GM18517 (cell line): ENCODE measurements around the gene SETD5.
A peak's percentile ranks its signal among the peaks of the same experiment; 100 is the strongest.

ENCODE experiments used
- ATAC-seq: cut with Tn5 transposase; IDR thresholded peaks from one replicate; pipeline ENCODE4 v1.9.1; 2021; ENCODE audit warnings: mild to moderate bottlenecking, moderate library complexity; ENCODE audit not compliant: unreplicated experiment

Gene SETD5

GRCh38 chr3:9388562-9389272 lies 8.7 kb upstream of the SETD5 start:
- ATAC-seq = no peak

- ATAC-seq = no peak
Measured at GRCh38 chr3:9390265-9390888, 7.0 kb upstream of the SETD5 start.

DNA sequence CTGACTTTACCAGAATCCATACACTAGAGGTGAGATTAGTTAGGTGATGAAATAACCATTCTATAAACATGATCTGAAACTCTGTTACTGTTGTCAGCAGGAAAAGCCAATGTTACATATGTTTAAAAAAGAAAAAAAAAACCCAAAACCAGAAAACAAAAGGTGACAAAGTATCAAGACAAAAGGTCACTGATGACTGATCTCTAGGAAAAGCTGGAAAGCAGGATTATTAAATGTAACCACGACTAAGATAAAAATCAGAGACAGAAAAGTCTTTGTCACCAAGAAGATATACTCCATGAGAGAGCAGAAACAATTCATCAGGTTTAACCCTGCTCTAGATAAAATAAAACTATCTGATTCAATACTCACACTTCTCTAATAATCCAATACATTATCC lies 5.4 kb upstream of the SETD5 start:
- ATAC-seq = no peak

DNA sequence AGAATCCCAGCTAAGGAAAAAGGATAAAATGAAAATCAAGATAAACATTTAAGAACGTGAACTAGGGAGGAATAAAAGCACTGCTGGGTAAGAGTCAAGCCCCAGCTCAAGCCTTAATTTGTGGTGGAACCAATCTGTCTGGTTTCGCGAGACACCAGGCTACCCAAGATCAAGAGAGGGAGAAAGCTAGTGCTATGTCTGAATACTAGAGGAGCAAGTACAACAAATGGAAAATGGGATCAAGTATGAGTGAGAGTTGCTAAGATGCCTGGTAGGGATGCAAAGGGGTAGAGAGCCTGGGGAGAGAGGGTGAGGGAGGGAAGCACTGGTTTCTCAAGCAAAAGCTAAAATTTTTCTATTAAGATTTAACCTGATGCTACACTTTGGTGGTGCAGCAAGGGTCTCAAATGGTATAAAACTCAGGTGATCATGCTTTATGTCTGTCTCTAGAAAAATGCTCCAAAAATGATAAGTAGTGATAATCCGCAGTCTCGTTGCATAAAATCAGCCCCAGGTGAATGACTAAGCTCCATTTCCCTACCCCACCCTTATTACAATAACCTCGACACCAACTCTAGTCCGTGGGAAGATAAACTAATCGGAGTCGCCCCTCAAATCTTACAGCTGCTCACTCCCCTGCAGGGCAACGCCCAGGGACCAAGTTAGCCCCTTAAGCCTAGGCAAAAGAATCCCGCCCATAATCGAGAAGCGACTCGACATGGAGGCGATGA lies 1.7 kb upstream of the SETD5 start:
- ATAC-seq = no peak

DNA sequence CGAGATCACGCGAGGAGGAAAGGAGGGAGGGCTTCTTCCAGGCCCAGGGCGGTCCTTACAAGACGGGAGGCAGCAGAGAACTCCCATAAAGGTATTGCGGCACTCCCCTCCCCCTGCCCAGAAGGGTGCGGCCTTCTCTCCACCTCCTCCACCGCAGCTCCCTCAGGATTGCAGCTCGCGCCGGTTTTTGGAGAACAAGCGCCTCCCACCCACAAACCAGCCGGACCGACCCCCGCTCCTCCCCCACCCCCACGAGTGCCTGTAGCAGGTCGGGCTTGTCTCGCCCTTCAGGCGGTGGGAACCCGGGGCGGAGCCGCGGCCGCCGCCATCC lies 1.1 kb upstream of the SETD5 start:
- ATAC-seq = peak; percentile 19

GRCh38 chr3:9396632-9397331 lies 633 bp upstream of the SETD5 start:
- peak; percentile 81 for ATAC-seq

- ATAC-seq = no peak
Measured at GRCh38 chr3:9397906-9398699, 688 bp downstream of the SETD5 start.

GRCh38 chr3:9398700-9399336 lies 1.4 kb downstream of the SETD5 start:
- no peak for ATAC-seq

DNA sequence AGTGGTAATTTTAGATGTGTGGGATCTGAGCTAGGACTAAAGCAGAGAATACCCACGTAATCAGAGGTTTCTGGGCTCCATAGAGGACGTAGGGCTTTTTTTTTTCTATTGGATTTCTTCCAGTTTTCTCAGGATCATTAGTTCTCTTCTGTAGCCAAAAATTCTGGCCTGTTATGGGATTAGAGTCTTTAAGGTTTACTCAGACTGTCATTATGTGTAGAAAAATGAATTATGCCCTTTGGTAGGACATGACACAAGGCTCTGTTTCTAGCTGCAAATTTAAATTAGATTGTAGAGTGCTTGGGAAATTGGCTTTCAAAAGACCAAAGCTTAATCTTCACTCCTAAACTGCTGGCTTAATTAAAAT lies 1.9 kb downstream of the SETD5 start:
- ATAC-seq = no peak

DNA sequence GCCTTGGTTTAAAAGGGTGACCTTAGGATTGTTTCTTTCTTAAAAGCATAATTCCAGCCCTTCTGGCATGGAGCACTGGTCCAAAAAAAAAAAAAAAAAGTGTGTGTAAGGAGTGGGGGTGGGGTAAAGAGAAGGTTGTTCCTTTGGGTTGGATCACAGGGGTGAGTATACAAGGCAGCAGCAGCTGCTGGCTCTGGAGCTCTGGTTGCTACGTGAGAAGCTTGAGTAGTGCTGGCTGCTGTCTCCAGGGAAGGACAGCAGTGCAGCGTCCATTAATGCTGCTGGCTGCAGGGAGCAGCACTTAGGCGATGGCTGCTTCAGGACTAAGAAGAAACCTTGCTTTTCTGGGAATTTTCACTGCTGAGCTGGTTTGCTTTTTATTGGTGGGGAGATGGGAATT lies 2.3 kb downstream of the SETD5 start:
- no peak for ATAC-seq

DNA sequence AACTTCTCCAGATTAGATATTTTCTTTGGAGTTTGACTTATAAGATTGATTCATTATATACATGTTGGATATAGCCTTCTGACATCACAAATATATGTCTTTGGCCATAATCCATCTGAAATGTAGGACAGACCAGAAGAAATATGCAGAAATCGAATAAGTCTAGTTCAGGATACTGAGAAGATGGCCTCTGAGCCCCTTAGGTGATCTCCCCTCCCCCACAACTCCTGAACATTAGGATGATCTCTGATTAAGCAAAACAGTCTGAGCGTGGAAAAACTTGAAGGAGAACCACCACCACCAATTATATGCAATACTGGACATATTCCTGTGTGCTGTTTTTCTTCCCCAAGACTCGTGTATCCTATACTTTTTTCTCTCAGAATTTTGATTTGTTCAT lies 3.2 kb downstream of the SETD5 start:
- ATAC-seq = no peak

- no peak for ATAC-seq
Measured at GRCh38 chr3:9401986-9402385, 4.6 kb downstream of the SETD5 start.

- ATAC-seq = no peak
Measured at GRCh38 chr3:9402410-9403228, 5.2 kb downstream of the SETD5 start.

DNA sequence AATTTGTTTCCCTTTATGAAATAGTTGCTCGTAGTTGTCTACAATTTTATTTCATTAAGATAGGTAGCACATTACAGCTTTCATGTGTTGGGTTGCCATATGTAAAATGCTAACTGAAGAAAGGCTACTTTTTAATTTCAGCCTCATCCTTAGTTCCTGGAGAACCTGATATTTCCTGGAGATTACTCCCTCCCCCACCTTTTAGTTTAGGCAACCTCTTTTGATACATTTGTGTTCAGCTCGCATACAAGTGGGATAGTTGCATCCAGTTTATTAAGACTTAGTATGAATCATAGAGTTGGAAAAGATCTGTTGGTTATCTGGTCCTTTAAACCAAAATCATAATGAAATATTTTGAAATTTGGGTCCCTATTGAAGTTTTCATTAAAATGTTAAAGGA lies 6.0 kb downstream of the SETD5 start:
- no peak for ATAC-seq

DNA sequence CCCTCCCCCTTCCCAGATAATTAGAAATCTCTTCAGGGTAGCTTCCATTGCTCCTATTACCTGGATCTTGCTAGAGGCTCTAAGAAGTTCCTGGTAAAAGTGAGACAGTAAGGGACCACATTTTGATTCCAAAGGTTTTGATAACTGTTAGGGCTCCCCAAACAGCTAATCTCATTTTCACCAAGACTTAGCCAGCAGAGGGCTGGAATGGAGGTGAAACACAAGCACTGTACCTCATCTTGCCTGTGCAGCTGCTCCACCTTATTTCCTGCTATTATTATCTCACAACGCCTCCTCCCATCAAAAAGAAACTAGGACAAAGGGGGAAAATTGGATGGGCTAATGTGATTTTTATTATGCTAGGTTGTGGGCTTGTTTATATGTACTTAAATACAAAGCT lies 7.3 kb downstream of the SETD5 start:
- ATAC-seq = no peak

- no peak for ATAC-seq
Measured at GRCh38 chr3:9405756-9406155, 8.3 kb downstream of the SETD5 start.

- ATAC-seq = no peak
Measured at GRCh38 chr3:9406856-9407626, 9.6 kb downstream of the SETD5 start.

DNA sequence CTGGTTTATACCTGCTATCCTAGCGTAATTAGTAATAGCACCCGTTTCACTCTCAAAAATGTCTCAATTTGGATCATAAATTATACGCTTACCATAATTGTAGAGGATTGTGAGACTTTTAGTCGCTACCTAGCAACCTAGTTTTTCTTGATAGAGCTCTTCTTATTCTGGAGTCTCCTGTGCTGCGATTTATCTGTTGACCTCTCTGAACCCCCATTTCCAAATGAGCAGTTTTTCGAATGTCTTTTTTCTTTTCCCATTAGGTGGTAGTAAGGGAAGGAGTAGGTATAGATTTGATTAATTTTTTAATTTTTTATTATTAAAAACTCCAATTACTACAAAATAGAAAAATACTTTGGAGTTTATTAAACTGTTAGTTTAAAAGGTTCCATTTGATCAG lies 10.6 kb downstream of the SETD5 start:
- no peak for ATAC-seq

DNA sequence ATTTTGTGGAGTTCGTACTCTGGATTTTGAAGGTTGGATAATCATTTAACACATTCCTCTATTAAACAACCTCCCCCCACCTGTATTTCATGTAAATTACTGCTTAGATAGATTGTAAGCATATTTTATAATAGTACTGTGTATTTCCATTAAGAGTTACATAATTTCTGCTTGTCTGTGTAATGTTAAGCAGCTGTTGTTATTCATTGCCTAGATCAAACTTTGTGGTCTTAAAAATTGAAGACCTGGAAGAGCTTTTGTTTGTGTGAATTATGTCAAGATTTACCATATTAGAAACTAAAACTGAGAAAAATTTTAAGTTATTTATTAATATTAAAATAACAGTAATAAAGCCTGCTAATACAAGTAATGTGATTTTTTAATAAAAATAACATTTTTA lies 11.1 kb downstream of the SETD5 start:
- ATAC-seq = no peak
